Endothelial cell (in vitro differentiated cells): ENCODE measurements around the gene SGTB. TPM values are rescaled to one million over a fixed set of nuclear protein-coding genes. Genes with fewer than 3 reads are reported as not detected.

ENCODE experiments used
- DNase-seq: peaks from one replicate; pipeline ENCODE4 v3.0.0; 2021; ENCODE audit warnings: low spot score
- H3K27ac Mint-ChIP-seq: one replicate; pipeline ENCODE4 v1.8.0; 2021; ENCODE audit warnings: mixed read lengths, inconsistent platforms; ENCODE audit not compliant: unreplicated experiment
- H3K27me3 Mint-ChIP-seq: one replicate; pipeline ENCODE4 v1.8.0; 2021; ENCODE audit warnings: mild to moderate bottlenecking, moderate library complexity, mixed read lengths, inconsistent platforms; ENCODE audit not compliant: unreplicated experiment
- H3K36me3 Mint-ChIP-seq: one replicate; pipeline ENCODE4 v1.8.0; 2021; ENCODE audit warnings: mild to moderate bottlenecking, low read depth, mixed read lengths, inconsistent platforms; ENCODE audit not compliant: unreplicated experiment
- H3K4me1 Mint-ChIP-seq: one replicate; pipeline ENCODE4 v1.8.0; 2021; ENCODE audit warnings: mild to moderate bottlenecking, mixed read lengths, inconsistent platforms; ENCODE audit not compliant: unreplicated experiment
- H3K4me3 Mint-ChIP-seq: one replicate; pipeline ENCODE4 v1.8.0; 2021; ENCODE audit warnings: mild to moderate bottlenecking, mixed read lengths, inconsistent platforms; ENCODE audit not compliant: unreplicated experiment
- H3K9me3 Mint-ChIP-seq: one replicate; pipeline ENCODE4 v1.8.0; 2021; ENCODE audit warnings: mixed read lengths, inconsistent platforms; ENCODE audit not compliant: unreplicated experiment
- CTCF ChIP-seq: fragments of 200-600 bp; sonication (generic); IDR thresholded peaks from one replicate; pipeline ENCODE4 v1.5.0; 2021; ENCODE audit warnings: antibody characterized with exemption; ENCODE audit not compliant: unreplicated experiment
- total RNA-seq: library from RNA; stranded (reverse); fragmentation: NEBNext Ultra II Directional; extraction: Animal tissue kit (Norgen Biotek cat#: 25700); gene quantifications from one replicate; pipeline ENCODE4 v1.2.1, GENCODE V29; 2021; ENCODE audit not compliant: unreplicated experiment

The SGTB gene
- total RNA-seq, 1 donor from 2014 or later, result 8.3 TPM

- Mint-ChIP-seq H3K9me3 (no peaks in the 10 kb centered on the region), H3K27ac (no peak overlapping the region), H3K36me3 (no peaks in the 10 kb centered on the region), H3K4me3 (no peak overlapping the region), H3K4me1 (peaks cover 6% of the 10 kb centered on the region), H3K27me3 (peaks cover 4% of the 10 kb centered on the region)
- no peak for TF ChIP-seq CTCF
- DNase-seq, result no peak
These were observed 101.9 kb downstream of the SGTB start for GRCh38 chr5:65620021-65620420.

Other genes starting within 250 kb of the SGTB start
- 16.7 TPM for gene ADAMTS6, start 240.2 kb downstream of the SGTB start, total RNA-seq
- gene CENPK, start 158.9 kb downstream of the SGTB start, total RNA-seq, result 28.9 TPM
- 44.9 TPM for gene PPWD1, start 158.8 kb downstream of the SGTB start, total RNA-seq
- 12.8 TPM for gene TRIM23, start 97.8 kb downstream of the SGTB start, total RNA-seq
- gene SHLD3, start 97.1 kb downstream of the SGTB start, total RNA-seq, result 2.8 TPM
- 20.3 TPM for gene TRAPPC13, start 97.1 kb downstream of the SGTB start, total RNA-seq
- gene NLN, start 96 bp upstream of the SGTB start, total RNA-seq, result 45.8 TPM
- 93.3 TPM for gene ERBIN, start 204.5 kb upstream of the SGTB start, total RNA-seq